Activated CD4-positive, CD25-positive, alpha-beta regulatory T cell treated with anti-CD3 and anti-CD28 coated beads, Interleukin-2, amount 50 U/mL, for 72 hours (primary cell): ENCODE measurements around the gene LRRC4C.

Experiments
- DNase-seq: peaks from one replicate; pipeline ENCODE4 v3.0.0; 2021

The LRRC4C gene

DNA sequence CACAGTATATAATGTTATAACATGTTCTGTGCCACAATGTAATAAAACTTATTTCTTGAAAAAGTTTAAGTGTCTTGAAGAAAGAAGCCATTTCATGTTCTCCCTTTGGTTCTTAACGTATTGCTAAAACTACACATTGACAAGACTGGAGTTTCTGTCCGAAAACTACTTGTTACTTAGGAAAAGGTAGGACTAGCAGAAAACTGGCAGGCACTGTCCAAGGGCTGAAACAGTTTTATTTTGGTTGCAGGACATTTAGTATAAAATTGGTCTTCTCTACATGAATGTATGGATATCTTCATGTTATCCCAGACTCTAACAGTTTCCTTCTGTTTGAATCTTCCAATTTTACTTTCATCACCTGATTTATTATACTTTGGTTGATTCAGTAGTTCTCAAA lies 1027.1 kb downstream of the LRRC4C start:
- DNase-seq: no peak

DNA sequence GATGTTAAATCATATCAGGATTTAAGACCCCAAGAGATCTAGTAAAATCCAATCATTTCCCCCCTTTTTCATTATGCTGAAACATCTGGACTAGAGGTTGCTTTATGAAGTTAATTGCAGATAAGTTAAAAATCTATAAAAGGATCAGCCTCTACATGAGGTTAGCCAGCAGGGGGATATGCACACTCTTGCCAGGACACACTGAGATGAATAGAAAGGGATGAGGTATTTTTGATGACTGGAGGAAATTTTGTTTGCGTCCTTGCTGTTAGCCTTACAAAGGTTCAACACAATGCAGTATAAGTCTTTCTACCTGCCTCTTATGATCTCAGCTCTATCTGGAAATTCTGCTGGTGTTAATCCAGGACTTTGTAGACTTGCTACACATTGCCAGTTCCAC lies 1034.3 kb downstream of the LRRC4C start:
- no peak for DNase-seq

DNA sequence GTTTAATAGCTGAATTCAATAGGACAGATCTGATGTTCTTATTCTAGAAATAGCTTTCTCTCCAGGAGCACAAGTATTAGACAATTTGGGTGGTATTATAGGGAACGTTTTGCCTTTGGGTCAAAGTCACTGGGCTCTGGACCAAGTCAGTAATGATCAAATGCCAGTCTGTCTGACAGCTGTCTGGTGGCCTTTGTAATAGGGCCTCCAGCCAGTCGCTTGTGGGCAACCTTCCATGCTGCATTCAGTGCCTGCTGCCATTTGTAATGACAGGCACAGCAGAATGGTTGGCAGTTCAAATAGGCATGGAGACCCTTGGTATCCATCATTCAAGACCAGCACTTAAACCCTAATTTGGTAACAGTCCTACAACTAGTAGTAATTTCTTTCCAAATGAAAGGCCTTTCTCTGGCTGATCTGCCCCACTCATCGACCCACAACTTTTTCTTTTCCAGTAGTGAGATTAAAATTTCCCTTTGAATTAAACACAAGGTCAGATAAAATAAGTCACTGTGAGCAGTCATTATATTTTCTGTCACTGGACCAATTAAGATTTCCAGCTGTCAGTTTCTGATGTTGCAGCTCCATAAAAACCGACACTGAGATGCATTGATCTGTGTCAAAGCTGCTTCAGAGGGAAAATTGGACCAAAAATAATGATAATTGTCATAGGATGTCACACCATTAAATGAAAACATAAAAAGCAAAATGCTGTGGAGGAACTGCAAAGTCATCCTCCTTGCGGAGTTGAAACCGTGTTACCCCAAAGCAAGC lies 1038.1 kb downstream of the LRRC4C start:
- DNase-seq: no peak

DNA sequence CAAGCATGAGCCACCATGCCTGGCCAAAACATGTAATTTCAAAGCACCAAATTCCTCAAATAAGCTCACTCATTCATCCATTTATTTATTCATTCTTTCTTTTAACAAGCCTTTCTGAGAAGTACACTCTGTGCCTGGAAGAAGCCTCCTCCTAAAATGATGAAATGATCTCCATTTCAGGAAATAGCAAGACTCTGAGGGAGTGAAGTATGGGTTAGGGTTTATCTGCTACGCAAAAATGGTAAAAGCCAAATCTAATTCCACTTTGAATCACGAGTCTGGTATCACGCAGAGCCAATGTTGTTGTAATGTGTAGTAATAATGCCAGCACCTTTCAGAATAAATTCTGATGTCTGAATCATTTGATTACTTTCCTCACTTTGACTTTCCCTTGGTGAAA lies 1041.8 kb downstream of the LRRC4C start:
- DNase-seq: no peak

DNA sequence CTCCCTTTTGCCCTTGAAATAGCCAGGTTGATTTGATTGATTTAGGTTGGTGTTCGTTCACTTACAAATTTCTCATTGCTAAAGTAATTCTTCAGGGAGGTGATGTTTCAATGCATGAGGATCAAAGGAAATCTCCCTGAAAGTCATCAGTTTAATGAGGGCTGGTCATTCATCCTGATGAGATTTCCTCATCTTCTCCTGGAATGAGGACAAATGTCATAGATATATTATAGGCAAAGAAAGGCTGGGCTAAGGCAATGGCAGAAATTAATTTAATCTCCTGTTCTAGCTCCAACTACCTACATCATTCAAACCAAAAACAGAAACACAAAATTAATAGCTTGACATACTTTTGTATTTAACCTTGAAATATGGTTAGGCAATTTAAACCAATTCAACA lies 1052.1 kb downstream of the LRRC4C start:
- no peak for DNase-seq

DNA sequence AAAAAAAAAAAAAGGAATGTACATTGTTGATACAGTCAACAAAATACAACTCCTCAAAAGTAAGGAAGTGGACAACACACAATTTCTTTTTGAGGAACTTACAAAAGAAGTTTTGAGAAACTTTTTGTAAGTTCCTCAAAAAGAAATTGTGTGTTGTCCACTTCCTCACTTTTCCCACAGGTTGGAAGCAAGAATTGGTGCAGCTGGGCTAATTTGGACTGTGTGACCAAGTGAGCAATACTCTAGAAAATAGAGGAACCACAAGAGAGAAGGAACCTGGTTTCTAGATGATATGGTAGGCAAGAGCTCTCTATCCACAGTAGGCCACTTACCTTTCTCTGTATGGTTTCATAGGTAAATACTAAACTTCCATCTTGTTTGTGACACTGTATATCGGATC lies 1053.8 kb downstream of the LRRC4C start:
- DNase-seq: no peak

DNA sequence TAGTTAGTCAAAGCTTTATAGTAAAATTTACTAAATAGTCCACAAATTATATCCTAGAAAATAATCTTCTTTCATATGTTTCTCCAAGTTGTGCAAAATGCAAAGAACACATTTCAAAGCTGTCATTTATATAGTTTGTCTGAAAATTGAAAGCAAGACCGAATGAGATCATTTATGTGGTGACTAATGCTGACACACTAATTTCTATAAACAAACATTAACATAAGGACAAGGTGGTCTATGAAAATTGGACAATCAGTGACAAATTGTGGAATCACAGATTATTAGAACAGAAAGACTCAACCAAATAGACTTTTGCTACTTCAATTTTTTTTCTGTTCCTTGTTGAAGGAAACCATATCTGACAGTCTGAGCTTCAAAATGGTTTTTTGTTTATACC lies 1056.1 kb downstream of the LRRC4C start:
- no peak for DNase-seq

DNA sequence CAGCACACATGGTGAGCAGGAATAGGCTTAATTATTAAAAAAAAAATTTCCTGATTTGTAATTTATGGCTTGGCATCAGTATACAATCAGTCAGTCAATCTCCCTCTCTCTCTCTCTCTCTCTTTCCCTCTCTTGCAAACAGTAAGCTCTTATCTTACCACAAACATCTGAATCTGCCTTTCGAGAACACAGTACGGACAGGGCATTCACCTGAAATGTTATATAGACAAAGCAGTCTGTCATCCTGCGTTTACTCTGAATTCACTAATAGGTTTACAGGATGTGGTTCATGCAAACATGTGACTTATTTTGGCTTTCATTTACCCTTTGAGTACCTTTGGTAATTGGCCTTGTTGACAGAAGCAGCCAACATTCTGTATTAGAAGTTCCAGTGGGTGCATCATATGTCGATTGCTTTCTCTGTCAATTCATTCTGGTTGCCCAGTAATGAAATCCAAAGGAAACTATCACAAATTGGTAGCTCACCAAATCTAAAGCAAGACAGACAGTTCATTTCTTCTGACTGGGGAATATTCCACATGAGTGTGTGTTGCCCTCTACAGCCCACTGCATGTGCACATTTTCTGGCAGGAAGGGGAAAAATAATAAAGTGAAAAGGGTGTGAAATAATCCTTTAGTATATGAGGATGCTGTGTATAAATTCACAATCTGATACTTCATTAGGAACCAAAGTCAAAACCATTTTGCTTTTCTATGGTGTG lies 1058.2 kb downstream of the LRRC4C start:
- DNase-seq: no peak

DNA sequence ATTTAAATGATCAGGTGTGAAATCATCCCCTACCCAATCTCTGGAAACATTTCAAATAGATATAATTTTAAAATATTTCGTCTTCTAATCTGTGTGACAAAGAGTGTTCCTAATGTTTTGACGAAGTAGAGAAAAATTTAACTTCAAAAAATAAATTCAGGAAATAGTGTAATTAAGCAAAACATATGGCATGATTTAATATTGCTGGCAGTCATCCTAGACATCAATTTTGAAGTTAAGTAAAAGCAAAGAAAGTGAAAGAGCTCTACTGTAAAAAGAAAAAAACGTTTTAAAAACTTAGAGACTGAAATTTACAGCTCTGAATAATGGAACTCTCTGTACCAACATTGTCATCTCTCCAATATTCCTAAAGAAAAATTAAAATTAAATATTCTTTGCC lies 1062.3 kb downstream of the LRRC4C start:
- no peak for DNase-seq

DNA sequence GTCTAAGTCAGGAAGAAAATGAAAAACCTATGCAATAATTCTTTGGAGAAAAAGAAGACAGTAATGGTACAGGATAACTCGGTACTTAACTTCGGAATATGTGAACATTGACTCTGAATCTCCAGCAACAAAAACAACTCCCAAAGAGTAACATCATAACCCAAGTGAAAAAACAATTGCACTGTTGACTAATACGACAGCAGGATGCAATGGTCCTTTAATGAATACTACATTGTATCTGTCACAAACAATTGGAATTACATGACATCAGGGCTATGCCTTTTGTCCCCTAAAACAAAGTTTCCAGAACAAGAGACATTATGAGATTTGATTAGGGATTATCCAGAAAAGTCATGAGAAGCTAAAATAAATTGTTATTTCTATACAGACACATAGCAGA lies 1065.9 kb downstream of the LRRC4C start:
- DNase-seq: no peak

DNA sequence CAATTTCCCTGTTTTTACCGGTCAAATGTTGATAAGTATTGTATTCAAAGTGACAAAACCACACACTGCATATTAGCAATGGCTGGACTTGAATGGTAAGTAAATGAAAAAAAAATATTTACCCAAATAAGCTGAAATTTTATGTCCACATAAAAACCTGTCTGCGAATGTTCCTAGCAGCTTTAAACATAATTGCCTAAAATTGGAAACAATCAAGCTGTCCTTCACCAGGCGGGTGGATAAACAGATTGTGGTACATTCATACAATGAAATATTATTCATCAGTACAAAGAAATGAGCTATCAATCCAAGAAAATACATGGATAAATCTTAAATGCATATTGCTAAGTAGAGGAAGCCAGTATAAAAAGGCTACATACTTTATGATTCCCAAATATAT lies 1067.8 kb downstream of the LRRC4C start:
- no peak for DNase-seq

DNA sequence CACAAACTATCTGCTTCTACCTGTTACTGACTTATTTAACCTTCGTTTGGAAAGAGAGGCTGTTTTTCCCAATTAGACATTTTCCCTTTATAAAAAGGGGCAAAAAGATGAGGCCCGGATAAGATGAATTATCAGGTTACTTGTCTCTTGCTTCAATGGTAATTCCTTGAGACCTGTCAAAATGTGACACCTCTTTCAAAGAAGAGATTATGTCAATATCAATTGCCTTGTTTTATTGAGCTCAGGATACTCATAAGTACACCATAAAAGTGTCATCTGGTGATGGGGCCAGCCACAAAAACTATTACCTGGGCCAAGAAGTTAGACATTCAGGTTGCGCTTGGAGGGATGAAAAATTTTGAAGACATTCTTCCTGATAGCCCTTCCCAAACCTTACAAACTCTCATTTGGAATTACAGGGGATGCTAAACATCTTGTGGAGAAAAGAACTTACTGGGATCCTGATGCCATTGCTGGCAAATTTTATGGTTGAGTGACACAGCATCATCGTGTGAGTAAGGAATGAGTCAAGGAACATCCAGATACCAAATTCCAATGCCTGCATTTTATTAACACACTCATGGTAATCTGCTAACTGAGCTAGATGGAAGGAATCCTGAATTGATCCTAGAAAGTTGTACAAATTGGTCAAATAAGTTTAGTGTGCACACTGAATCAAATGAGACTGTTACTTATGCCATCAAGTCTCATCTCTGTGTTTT lies 1071.2 kb downstream of the LRRC4C start:
- no peak for DNase-seq

DNA sequence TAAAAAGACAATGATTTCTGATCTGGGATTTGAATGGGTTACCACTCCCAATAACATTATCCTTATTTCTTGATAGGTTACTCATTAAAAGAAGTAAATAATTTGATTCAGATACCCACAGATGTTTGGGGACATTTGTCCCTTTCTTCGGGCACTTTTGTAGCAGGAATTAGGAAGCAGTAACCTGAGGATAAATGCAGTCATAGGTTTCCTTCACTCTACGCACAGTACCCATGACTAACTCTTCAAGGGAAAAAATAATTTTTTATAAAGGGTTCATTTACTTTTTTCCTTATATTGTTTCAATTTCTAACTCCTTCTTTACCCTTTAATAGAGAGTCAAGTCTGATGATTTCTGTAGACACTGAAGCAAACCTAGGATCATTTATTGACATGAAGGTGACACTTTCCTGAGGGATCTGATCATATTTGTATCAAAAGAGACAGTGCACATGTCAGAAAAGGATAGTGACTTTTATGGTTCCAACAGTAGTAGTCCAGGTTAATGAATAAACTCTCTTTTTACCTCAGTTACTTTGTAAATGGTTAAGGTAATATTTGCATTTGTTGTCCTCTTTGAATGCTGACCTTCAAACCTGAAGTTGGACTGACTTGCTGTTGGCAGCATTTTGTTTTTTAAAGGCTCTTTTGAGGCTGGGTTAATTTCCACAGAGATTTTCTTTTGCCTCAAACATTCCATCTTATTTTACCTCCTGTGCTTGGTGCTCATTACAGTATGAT lies 1072.0 kb downstream of the LRRC4C start:
- no peak for DNase-seq

DNA sequence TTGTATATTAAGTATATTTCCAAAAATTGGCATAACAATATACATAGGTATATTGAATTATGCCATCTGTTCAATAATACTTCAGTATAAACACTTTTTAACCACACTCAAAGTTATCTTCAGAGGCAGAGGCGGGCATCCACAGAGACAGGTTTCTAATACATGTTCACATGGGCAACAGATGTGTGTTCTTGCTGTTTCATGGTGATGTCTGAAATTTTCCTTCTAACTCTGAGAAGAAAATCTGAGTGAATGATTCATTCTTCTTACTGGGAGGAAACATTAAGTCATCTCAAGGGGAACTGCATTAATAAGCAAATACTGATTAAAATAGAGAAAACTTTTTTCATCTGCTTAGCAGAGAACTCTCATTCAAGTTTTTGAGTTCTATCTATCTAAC lies 1074.5 kb downstream of the LRRC4C start:
- no peak for DNase-seq

DNA sequence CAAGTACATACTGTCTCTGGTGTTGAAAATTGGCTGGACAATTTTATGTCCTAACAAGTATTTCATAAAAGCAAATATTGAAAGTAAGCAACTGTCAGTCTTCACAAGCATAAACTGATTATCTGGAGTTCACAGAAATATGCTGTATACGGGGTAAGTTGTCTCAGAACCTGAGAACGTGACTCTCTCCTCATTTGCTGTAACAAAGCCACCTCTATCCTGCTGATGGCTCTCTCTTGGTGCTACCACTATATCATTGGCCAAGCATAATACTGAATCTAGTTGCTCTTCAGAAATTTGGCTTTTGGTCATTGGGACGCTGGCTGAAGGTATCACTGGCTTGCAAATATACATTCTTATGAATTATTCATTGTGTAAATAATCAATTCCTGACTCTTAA lies 1078.0 kb downstream of the LRRC4C start:
- DNase-seq: no peak

- no peak for DNase-seq
Measured at GRCh38 chr11:40380835-40381234, 1078.6 kb downstream of the LRRC4C start.

DNA sequence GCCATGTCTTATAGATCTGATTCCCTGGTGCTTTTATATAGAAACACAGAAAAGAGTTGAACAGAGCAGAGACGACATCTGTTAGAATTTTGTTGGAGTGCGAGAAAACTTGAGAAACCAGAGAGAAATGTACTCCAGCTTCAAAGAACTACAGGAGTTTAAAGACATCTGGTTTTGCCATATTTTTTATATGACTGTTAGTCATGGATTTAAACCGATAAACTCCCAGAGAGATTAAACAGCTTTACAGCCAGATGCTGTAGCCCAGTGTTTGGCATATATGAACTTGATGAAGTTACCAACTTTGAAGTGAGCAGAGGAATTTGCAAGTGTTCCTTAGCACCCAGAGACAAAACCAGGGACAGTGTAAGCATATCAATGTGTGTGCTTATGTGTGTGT lies 1083.1 kb downstream of the LRRC4C start:
- DNase-seq: no peak

GRCh38 chr11:40370821-40371616 lies 1088.4 kb downstream of the LRRC4C start:
- DNase-seq: no peak

DNA sequence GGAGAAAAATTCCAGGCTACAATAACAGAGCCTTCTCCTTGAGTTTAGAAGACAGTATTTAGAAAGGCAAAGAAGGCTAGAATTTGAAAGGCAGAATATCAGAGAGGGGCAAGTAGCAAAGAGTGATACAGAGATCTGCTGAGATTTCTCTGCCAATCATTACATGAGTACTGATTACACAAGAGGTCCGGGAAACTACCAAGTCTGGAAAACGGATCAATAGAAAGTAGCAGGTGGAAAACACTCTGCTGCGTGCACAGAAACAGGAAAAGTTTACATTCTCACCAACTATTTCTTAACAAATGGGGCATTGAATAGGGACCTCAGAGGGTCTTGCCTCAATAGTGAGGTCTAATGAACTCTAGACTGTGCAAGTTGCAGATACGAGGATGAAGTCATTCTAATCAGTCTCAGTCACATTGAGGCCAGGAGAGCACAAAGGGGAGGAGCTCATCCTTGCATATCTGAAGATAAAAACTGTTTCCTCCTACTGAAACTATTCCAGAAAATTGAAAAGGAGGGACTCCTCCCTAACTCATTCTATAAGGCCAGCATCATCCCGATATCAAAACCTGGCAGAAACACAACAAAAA lies 1099.2 kb downstream of the LRRC4C start:
- DNase-seq: no peak

DNA sequence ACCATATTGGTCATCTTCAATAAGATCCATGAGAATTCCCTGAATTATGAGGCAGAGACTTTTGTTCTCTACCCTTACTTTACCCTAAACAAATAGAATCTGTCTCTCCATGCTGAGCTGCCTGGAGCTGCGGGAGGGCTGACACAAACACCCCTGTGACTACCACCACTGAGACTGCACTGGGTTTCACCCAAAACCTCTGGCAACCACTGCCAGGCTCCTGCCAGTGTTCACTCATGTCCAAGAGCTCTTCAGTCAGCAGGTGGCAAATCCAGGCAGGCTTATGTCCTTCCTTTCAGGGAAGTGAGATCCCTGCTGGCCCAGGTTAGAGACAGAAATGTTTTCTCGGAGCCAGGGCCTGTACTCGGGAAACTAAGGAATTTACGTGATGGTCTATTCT lies 1105.3 kb downstream of the LRRC4C start:
- DNase-seq: no peak

GRCh38 chr11:40340911-40341310 lies 1118.5 kb downstream of the LRRC4C start:
- DNase-seq: no peak

DNA sequence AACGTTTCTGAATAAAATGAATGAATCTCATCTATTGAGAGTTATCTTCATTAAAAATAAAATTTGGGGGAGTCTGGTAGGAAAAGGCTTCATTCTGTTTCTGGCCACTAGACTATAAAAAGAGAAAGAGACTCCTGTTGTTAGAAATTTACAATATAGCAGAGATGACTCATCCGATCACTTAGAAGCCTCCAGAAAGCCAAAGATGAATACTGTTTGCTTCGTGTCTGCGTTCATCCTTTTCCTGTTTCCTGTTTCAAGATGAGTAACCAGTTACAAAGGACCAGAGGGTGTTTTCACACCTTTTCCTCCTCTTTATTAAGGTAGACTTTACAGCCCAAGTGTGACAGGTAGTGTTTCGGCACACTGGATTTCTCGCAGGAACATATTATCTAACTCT lies 1120.7 kb downstream of the LRRC4C start:
- no peak for DNase-seq
